Subcutaneous adipose tissue (tissue), 4 donors: ENCODE data around the gene ARHGAP42. TPM values are rescaled to one million over a fixed set of nuclear protein-coding genes. Genes with fewer than 3 reads are reported as not detected.

Source experiments
- total RNA-seq, 4 donors: library from RNA; depleted of rRNA; stranded (reverse); fragments of >200 nt; gene quantifications; one replicate each; pipeline ENCODE4 v1.1.0, GENCODE V29; 2016
- TF ChIP-seq, protein P1 (sequence below): fragments of 450-650 bp; IDR thresholded peaks from one replicate; pipeline ENCODE4 v1.5.1; 2016; ENCODE audit warnings: low read depth, mild to moderate bottlenecking, control low read depth, antibody characterized with exemption, moderate library complexity

Gene ARHGAP42
- total RNA-seq, 4 donors from 2014 or later, result 15.3 to 31.5 (median 30.5) TPM

DNA sequence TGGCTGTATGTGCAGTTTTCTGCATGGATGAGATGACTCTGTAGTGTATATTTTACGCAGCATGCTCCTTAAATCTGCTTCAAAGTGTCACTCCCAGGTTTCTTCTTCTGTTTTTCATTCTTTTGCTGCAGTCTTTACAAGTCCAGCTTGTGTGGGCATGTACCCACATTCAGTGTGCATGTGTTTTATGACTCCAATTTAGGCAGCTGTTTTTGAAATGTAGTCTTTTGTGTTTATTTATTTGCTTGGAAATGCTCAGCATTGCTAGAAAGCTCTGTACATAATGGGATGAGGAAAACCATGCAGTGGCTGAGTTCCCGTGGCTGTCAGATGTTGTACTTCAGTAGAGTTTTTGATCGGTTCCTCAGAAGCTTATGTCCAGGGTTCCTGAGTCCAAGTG is 138.5 kb downstream of the ARHGAP42 start:
- TF ChIP-seq, protein P1, sequence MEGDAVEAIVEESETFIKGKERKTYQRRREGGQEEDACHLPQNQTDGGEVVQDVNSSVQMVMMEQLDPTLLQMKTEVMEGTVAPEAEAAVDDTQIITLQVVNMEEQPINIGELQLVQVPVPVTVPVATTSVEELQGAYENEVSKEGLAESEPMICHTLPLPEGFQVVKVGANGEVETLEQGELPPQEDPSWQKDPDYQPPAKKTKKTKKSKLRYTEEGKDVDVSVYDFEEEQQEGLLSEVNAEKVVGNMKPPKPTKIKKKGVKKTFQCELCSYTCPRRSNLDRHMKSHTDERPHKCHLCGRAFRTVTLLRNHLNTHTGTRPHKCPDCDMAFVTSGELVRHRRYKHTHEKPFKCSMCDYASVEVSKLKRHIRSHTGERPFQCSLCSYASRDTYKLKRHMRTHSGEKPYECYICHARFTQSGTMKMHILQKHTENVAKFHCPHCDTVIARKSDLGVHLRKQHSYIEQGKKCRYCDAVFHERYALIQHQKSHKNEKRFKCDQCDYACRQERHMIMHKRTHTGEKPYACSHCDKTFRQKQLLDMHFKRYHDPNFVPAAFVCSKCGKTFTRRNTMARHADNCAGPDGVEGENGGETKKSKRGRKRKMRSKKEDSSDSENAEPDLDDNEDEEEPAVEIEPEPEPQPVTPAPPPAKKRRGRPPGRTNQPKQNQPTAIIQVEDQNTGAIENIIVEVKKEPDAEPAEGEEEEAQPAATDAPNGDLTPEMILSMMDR, result no peak

DNA sequence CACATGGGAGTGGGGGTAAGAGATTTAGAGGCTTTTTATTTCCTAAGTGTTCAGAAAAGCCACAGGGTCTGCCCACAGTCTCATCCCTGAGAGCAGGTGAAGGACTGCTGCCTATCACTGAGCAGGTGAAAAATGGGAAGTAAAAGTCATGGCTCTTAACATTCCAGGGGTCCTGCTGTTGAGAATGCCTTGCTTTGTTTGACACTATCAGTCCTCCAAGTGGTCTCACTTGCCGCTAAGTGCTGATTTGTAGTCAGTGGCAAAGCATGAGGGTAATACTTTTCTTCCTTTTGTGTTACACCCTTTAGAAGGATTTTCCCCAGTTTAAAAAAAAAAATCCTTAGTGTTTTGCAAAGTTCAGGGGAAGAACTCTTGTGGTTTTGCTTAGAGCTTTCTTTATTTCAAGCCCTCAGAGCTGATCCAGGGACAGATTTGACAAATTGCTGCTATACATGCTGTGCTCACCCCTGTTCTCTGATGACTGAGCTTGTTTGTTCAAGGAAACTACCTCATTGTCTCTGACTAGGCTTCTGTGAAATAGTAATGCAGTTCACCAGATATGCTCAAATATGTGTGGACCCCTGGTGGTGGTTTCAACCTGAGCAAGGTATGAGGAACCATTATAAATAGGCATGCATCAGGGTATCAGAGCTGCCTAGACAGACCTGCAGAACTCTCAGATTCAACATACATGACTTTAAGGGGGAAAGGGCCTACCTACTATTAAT is 141.0 kb downstream of the ARHGAP42 start:
- TF ChIP-seq, protein P1, result no peak

DNA sequence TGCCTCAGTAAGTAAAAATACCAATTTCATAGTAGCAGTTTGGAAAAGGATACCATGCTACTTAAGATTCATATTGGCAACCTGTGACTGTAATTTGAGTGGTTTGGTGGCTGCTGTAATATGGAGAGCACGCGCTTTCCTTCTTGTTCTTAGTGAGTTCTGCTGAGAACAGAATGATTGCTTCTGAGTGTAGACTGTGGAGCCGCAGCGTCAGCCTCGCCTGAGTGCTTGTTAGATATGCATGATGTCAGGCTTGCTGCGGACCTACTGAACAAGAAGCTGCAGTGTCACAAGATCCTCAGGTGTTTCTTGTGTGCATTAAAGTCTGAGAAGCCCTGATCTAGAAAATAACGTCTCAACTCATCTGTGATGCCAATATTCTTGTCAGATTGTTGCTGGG is 143.2 kb downstream of the ARHGAP42 start:
- TF ChIP-seq, protein P1, result no peak

DNA sequence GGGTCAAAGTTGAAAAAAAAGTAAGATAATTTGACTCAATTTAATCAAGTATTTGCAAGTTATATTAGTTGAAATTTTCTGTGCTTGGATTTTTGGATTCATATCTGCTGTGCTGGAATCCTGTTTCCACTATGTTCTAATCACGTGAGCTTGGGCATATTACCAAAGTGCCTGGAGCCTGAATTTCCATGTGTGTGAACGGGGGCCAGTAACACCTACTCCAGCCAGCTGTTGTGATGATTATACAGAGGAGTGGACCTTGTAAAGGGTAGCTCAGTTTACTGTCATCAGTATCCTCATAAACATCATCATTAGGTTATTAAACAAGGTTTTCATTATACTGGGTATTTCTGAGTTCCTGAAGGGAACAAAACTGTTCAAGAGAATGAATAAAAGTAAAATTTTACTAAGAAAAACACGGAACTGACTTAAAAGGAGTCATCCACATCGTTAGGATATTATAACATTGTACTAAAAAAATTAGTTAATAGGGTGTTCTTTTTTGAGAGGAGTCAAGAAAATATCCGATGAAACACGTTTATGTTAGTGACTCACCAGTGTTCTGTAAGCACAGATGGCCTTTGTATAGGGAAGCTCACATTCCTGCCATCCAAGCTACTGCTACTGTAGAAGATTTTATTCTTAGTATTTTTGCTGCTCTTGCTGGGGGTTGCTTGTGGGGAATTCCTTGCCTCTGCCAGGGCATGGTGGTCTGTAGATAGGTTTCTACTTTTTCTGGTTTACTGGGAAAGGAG is 144.1 kb downstream of the ARHGAP42 start:
- TF ChIP-seq, protein P1, result no peak

DNA sequence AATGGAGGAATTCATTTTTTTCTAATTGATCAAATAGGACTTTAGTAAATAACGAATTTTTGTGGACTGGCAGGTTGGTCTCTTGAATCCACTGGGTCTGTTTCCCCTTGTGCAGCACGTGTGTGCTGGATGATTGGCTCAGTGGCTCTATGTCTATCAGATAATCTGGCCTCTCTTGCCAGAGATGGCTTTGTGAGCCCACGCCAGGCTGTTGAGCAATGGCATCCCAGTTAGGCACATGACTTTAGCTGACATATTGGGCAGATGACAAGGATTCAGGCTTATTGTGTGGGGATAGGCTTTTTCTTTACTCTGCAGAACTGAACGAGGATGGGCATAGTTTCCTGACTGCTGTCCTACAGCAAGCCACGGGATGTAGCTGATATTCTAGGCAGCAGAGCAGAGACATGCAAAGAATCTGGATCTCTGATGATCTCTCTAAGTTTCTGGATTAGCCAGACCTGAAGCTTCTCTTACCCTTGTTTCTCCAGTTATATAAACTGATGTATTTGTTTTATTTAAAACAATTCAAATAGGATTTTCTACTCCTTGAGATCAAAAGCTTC is 144.9 kb downstream of the ARHGAP42 start:
- TF ChIP-seq, protein P1, result no peak

DNA sequence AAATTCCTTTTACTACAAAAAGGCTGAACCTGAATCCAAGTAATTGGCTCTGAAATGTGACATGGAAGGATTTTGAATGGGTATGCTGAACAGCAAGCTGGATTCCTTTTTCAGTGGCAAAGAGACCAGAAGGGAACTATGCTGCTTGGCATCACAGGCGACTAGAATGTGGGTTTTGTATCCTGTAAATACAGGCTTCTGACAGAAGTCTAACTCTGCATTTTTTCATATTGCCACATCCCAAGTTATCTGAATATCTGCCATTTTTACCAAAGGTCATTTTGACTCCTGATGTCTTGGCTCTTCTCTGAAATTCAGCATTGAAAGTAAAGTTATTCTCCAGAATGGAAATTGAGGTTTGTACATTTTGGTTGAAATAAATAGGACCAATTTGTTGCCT is 145.7 kb downstream of the ARHGAP42 start:
- TF ChIP-seq, protein P1, result no peak

DNA sequence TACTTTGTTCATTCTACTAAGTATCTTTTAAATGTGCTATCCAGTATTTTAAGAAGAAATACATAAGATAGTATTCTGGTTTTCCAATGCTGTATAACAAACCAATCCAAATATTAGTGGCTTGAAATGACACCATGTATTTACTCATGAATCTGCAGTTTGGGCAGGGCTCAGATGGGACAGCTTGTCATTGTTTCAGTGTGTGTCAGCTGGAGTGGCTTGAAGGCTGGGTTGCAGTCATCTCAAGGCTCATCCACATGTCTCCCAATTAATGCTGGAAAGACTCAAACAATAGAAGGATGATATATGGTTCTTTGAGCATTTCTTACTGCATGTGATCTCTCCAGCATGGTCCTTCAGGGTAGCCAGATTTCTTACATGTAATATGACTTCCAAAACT is 146.2 kb downstream of the ARHGAP42 start:
- TF ChIP-seq, protein P1, result no peak
